H4 (cell line): ENCODE results near the gene MTCH2. TPM values are rescaled to one million over a fixed set of nuclear protein-coding genes. Genes with fewer than 3 reads are reported as not detected.
A peak's percentile ranks its signal among the peaks of the same experiment; 100 is the strongest.

Experiments used
- DNase-seq: peaks from one replicate; pipeline ENCODE4 v3.0.0-alpha.2; 2015; ENCODE audit warnings: low spot score
- total RNA-seq: library from RNA; depleted of rRNA; stranded (reverse); fragments of >200 nt; shearing (Covaris generic); gene quantifications from 2 replicates; pipeline ENCODE4 v1.2.3, GENCODE V29; 2014

Gene MTCH2
- total RNA-seq, 1 experiment from 2014 or later: 177 TPM

- DNase-seq: no peak
Measured at GRCh38 chr11:47589977-47590861, 52.1 kb downstream of the MTCH2 start.

GRCh38 chr11:47589584-47589976 is 52.8 kb downstream of the MTCH2 start:
- DNase-seq: no peak

- no peak for DNase-seq
Measured at GRCh38 chr11:47589118-47589517, 53.2 kb downstream of the MTCH2 start.

- DNase-seq: no peak
Measured at GRCh38 chr11:47587723-47588326, 54.5 kb downstream of the MTCH2 start.

GRCh38 chr11:47587039-47587716 is 55.2 kb downstream of the MTCH2 start:
- no peak for DNase-seq

GRCh38 chr11:47586098-47586855 is 56.1 kb downstream of the MTCH2 start, which contains the start of gene FAM180B:
Gene FAM180B, plus strand, starts transcription at chr11:47586678. Its CDS starts 91 bp downstream, at chr11:47586769.
- DNase-seq: no peak

- no peak for DNase-seq
Measured at GRCh38 chr11:47583844-47584243, 58.5 kb downstream of the MTCH2 start.

GRCh38 chr11:47578524-47579494 is 63.5 kb downstream of the MTCH2 start, which contains the start of the genes KBTBD4 and NDUFS3:
Gene KBTBD4, minus strand, starts transcription at chr11:47578970. Its CDS starts 19 bp downstream, at chr11:47578951.
Gene NDUFS3, plus strand, starts transcription at chr11:47579074. Its CDS starts 18 bp downstream, at chr11:47579092.
- DNase-seq: peak; percentile 82

- no peak for DNase-seq
Measured at GRCh38 chr11:47577460-47578041, 64.8 kb downstream of the MTCH2 start.

GRCh38 chr11:47573321-47573720 is 69.0 kb downstream of the MTCH2 start:
- no peak for DNase-seq

GRCh38 chr11:47572715-47573255 is 69.6 kb downstream of the MTCH2 start:
- no peak for DNase-seq

GRCh38 chr11:47571895-47572294 is 70.5 kb downstream of the MTCH2 start:
- DNase-seq: no peak

GRCh38 chr11:47571357-47571729 is 71.0 kb downstream of the MTCH2 start:
- no peak for DNase-seq

GRCh38 chr11:47570651-47571356 is 71.6 kb downstream of the MTCH2 start:
- no peak for DNase-seq

GRCh38 chr11:47569646-47570045 is 72.7 kb downstream of the MTCH2 start:
- DNase-seq: no peak
